ENCODE measurements around the gene HEMK1. TPM values are rescaled to one million over a fixed set of nuclear protein-coding genes. Genes with fewer than 3 reads are reported as not detected.

HEMK1 gene
- total and polyA plus RNA-seq, 3 experiments from 2014 or later = 27.4 to 55.0 (median 51.8) TPM

- no peak for DNase-seq
- Histone ChIP-seq H3K4me3 (ENCODE audit: low read length) (no peak overlapping the region), H3K27me3 (ENCODE audit: insufficient read depth, low read length, poor library complexity, severe bottlenecking) (no peaks in the 10 kb centered on the region), H3K9me3 (ENCODE audit: low read length) (no peaks in the 10 kb centered on the region), H3K27ac (ENCODE audit: low read depth, low read length) (no peak overlapping the region), H3K36me3 (ENCODE audit: insufficient read depth, low read length) (peaks cover 6% of the 10 kb centered on the region), H3K4me1 (ENCODE audit: insufficient read depth, low read length) (peaks cover 82% of the 10 kb centered on the region)
- Mint-ChIP-seq H3K4me3 (no peak overlapping the region), H3K36me3 (peaks cover 0 to 35% (median 0%) of the 10 kb centered on the region in 3 donors), H3K4me1 (peaks cover 72 to 92% (median 80%) of the 10 kb centered on the region in 3 donors), H3K9me3 (no peaks in the 10 kb centered on the region), H3K27me3 (no peaks in the 10 kb centered on the region), H3K27ac (peak overlapping the region in 7 of 8 donors; percentile 23 to 92 (median 70))
- ChIA-PET POLR2A (interaction anchor here (0.7 kb wide), 1 partner anchor 14 kb away, joined by 4 read pairs; no protein-coding TSS in a partner anchor), CTCF (interaction anchor here (1.5 to 3.1 kb wide), 2 partner anchors 14 to 22 kb away, joined by 5 to 15 read pairs; partner anchors contain the start of gene MAPKAPK3)
These were observed 61.1 kb downstream of the HEMK1 start for GRCh38 chr3:50630394-50630793.

GRCh38 chr3:50630877-50631276, 61.6 kb downstream of the HEMK1 start:
- Histone ChIP-seq H3K27ac (ENCODE audit: low read depth, low read length) (no peak overlapping the region), H3K36me3 (ENCODE audit: insufficient read depth, low read length) (peaks cover 6% of the 10 kb centered on the region), H3K4me1 (ENCODE audit: insufficient read depth, low read length) (peaks cover 80% of the 10 kb centered on the region), H3K27me3 (ENCODE audit: insufficient read depth, low read length, poor library complexity, severe bottlenecking) (no peaks in the 10 kb centered on the region), H3K9me3 (ENCODE audit: low read length) (no peaks in the 10 kb centered on the region), H3K4me3 (ENCODE audit: low read length) (no peak overlapping the region)
- peaks cover 0 to 35% (median 0%) of the 10 kb centered on the region in 3 donors for H3K36me3 Mint-ChIP-seq
- H3K27me3 Mint-ChIP-seq = no peaks in the 10 kb centered on the region
- ChIA-PET CTCF (interaction anchor here (1.5 to 3.1 kb wide), 2 partner anchors 15 to 22 kb away, joined by 5 to 15 read pairs; partner anchors contain the start of gene MAPKAPK3), POLR2A (interaction anchor here (0.7 kb wide), 1 partner anchor 15 kb away, joined by 4 read pairs; no protein-coding TSS in a partner anchor)
- no peak for DNase-seq
- no peak overlapping the region for H3K4me3 Mint-ChIP-seq
- H3K4me1 Mint-ChIP-seq = peaks cover 71 to 88% (median 77%) of the 10 kb centered on the region in 3 donors
- no peaks in the 10 kb centered on the region for H3K9me3 Mint-ChIP-seq
- H3K27ac Mint-ChIP-seq = peak overlapping the region in 7 of 8 donors; percentile 67 to 89 (median 82)

GRCh38 chr3:50632450-50632849, 63.1 kb downstream of the HEMK1 start:
- Histone ChIP-seq H3K4me3 (ENCODE audit: low read length) (no peak overlapping the region), H3K9me3 (ENCODE audit: low read length) (no peaks in the 10 kb centered on the region), H3K27me3 (ENCODE audit: insufficient read depth, low read length, poor library complexity, severe bottlenecking) (no peaks in the 10 kb centered on the region), H3K27ac (ENCODE audit: low read depth, low read length) (no peak overlapping the region), H3K4me1 (ENCODE audit: insufficient read depth, low read length) (peaks cover 77% of the 10 kb centered on the region), H3K36me3 (ENCODE audit: insufficient read depth, low read length) (peaks cover 6% of the 10 kb centered on the region)
- Mint-ChIP-seq H3K4me3 (peak overlapping the region in 6 of 7 donors; percentile 6 to 76 (median 26)), H3K36me3 (peaks cover 0 to 27% (median 0%) of the 10 kb centered on the region in 3 donors), H3K27me3 (no peaks in the 10 kb centered on the region), H3K27ac (peak overlapping the region; percentile 27 to 89 (median 82)), H3K4me1 (peaks cover 73 to 90% (median 83%) of the 10 kb centered on the region in 3 donors), H3K9me3 (no peaks in the 10 kb centered on the region)
- CTCF ChIA-PET = interaction anchor here (3.0 to 3.1 kb wide), 2 partner anchors 10 to 16 kb away, joined by 7 to 15 read pairs; partner anchors contain the start of gene MAPKAPK3
- no peak for DNase-seq
- POLR2A ChIA-PET = no interaction called here

GRCh38 chr3:50633230-50633790, 64.0 kb downstream of the HEMK1 start:
- Mint-ChIP-seq H3K27me3 (no peaks in the 10 kb centered on the region), H3K9me3 (no peaks in the 10 kb centered on the region), H3K27ac (peak overlapping the region; percentile 52 to 89 (median 80)), H3K4me3 (peak overlapping the region in 2 of 7 donors; percentile 6 to 9), H3K4me1 (peaks cover 74 to 90% (median 82%) of the 10 kb centered on the region in 3 donors), H3K36me3 (peaks cover 0 to 25% (median 0%) of the 10 kb centered on the region in 3 donors)
- Histone ChIP-seq H3K4me1 (ENCODE audit: insufficient read depth, low read length) (peaks cover 79% of the 10 kb centered on the region), H3K36me3 (ENCODE audit: insufficient read depth, low read length) (peaks cover 6% of the 10 kb centered on the region), H3K27ac (ENCODE audit: low read depth, low read length) (no peak overlapping the region), H3K4me3 (ENCODE audit: low read length) (no peak overlapping the region), H3K27me3 (ENCODE audit: insufficient read depth, low read length, poor library complexity, severe bottlenecking) (no peaks in the 10 kb centered on the region), H3K9me3 (ENCODE audit: low read length) (no peaks in the 10 kb centered on the region)
- DNase-seq = no peak
- ChIA-PET CTCF (interaction anchor here (0.9 to 3.1 kb wide), 4 partner anchors 10 to 20 kb away, joined by 3 to 15 read pairs (median 5); partner anchors contain the start of gene MAPKAPK3), POLR2A (no interaction called here)

GRCh38 chr3:50635066-50635465, 65.7 kb downstream of the HEMK1 start:
- Histone ChIP-seq H3K27ac (ENCODE audit: low read depth, low read length) (no peak overlapping the region), H3K36me3 (ENCODE audit: insufficient read depth, low read length) (peaks cover 8% of the 10 kb centered on the region), H3K4me3 (ENCODE audit: low read length) (no peak overlapping the region), H3K4me1 (ENCODE audit: insufficient read depth, low read length) (peaks cover 61% of the 10 kb centered on the region), H3K9me3 (ENCODE audit: low read length) (no peaks in the 10 kb centered on the region), H3K27me3 (ENCODE audit: insufficient read depth, low read length, poor library complexity, severe bottlenecking) (no peaks in the 10 kb centered on the region)
- ChIA-PET CTCF (interaction anchor here (1.4 kb wide), 1 partner anchor 19 kb away, joined by 3 read pairs; no protein-coding TSS in a partner anchor), POLR2A (interaction anchor here (0.7 kb wide), 1 partner anchor 252 kb away, joined by 5 read pairs; no protein-coding TSS in a partner anchor)
- no peak for DNase-seq
- Mint-ChIP-seq H3K36me3 (peaks cover 0 to 35% (median 0%) of the 10 kb centered on the region in 3 donors), H3K27me3 (no peaks in the 10 kb centered on the region), H3K4me1 (peaks cover 66 to 80% (median 68%) of the 10 kb centered on the region in 3 donors), H3K27ac (peak overlapping the region in 5 of 8 donors; percentile 28 to 86 (median 47)), H3K9me3 (no peaks in the 10 kb centered on the region), H3K4me3 (peak overlapping the region in 1 of 7 donors; percentile 59)

- H3K27ac ChIP-seq (ENCODE audit: low read depth, low read length) = no peak overlapping the region
- Mint-ChIP-seq H3K36me3 (peaks cover 0 to 50% (median 0%) of the 10 kb centered on the region in 3 donors), H3K4me3 (no peak overlapping the region), H3K4me1 (peaks cover 46 to 61% (median 49%) of the 10 kb centered on the region in 3 donors), H3K9me3 (no peaks in the 10 kb centered on the region), H3K27me3 (no peaks in the 10 kb centered on the region), H3K27ac (peak overlapping the region in 6 of 8 donors; percentile 27 to 83 (median 64))
- ChIA-PET CTCF (interaction anchor here (1.0 to 2.5 kb wide), 2 partner anchors 13 to 20 kb away, joined by 3 to 6 read pairs; partner anchors contain the start of gene MAPKAPK3), POLR2A (no interaction called here)
- no peaks in the 10 kb centered on the region for H3K9me3 ChIP-seq (ENCODE audit: low read length)
- peaks cover 21% of the 10 kb centered on the region for H3K36me3 ChIP-seq (ENCODE audit: insufficient read depth, low read length)
- no peak for DNase-seq
- H3K4me1 ChIP-seq (ENCODE audit: insufficient read depth, low read length) = peaks cover 42% of the 10 kb centered on the region
- H3K4me3 ChIP-seq (ENCODE audit: low read length) = no peak overlapping the region
- H3K27me3 ChIP-seq (ENCODE audit: insufficient read depth, low read length, poor library complexity, severe bottlenecking) = no peaks in the 10 kb centered on the region
These were observed 67.7 kb downstream of the HEMK1 start for GRCh38 chr3:50637011-50637410.

GRCh38 chr3:50637945-50638344, 68.6 kb downstream of the HEMK1 start:
- peaks cover 21% of the 10 kb centered on the region for H3K36me3 ChIP-seq (ENCODE audit: insufficient read depth, low read length)
- CTCF ChIA-PET = interaction anchor here (2.5 to 3.5 kb wide), 2 partner anchors 15 to 21 kb away, joined by 6 to 13 read pairs; partner anchors contain the start of gene MAPKAPK3
- no peak overlapping the region for H3K4me3 Mint-ChIP-seq
- no peak overlapping the region for H3K4me3 ChIP-seq (ENCODE audit: low read length)
- DNase-seq = no peak
- H3K9me3 ChIP-seq (ENCODE audit: low read length) = no peaks in the 10 kb centered on the region
- H3K27ac ChIP-seq (ENCODE audit: low read depth, low read length) = no peak overlapping the region
- H3K27me3 Mint-ChIP-seq = no peaks in the 10 kb centered on the region
- H3K27ac Mint-ChIP-seq = peak overlapping the region; percentile 6 to 88 (median 69)
- peaks cover 0 to 54% (median 0%) of the 10 kb centered on the region in 3 donors for H3K36me3 Mint-ChIP-seq
- POLR2A ChIA-PET = no interaction called here
- H3K9me3 Mint-ChIP-seq = no peaks in the 10 kb centered on the region
- H3K4me1 Mint-ChIP-seq = peaks cover 37 to 51% (median 40%) of the 10 kb centered on the region in 3 donors
- no peaks in the 10 kb centered on the region for H3K27me3 ChIP-seq (ENCODE audit: insufficient read depth, low read length, poor library complexity, severe bottlenecking)
- H3K4me1 ChIP-seq (ENCODE audit: insufficient read depth, low read length) = peaks cover 33% of the 10 kb centered on the region

GRCh38 chr3:50639055-50639494, 69.8 kb downstream of the HEMK1 start:
- Mint-ChIP-seq H3K4me1 (peaks cover 26 to 40% (median 28%) of the 10 kb centered on the region in 3 donors), H3K4me3 (no peak overlapping the region), H3K9me3 (no peaks in the 10 kb centered on the region), H3K36me3 (peaks cover 0 to 63% (median 0%) of the 10 kb centered on the region in 3 donors), H3K27me3 (no peaks in the 10 kb centered on the region), H3K27ac (peak overlapping the region in 6 of 8 donors; percentile 38 to 87 (median 68))
- Histone ChIP-seq H3K4me1 (ENCODE audit: insufficient read depth, low read length) (peaks cover 25% of the 10 kb centered on the region), H3K27me3 (ENCODE audit: insufficient read depth, low read length, poor library complexity, severe bottlenecking) (no peaks in the 10 kb centered on the region), H3K4me3 (ENCODE audit: low read length) (no peak overlapping the region), H3K9me3 (ENCODE audit: low read length) (no peaks in the 10 kb centered on the region), H3K27ac (ENCODE audit: low read depth, low read length) (no peak overlapping the region), H3K36me3 (ENCODE audit: insufficient read depth, low read length) (peaks cover 25% of the 10 kb centered on the region)
- POLR2A ChIA-PET = no interaction called here
- CTCF ChIA-PET = interaction anchor here (2.5 to 3.5 kb wide), 2 partner anchors 13 to 22 kb away, joined by 6 to 13 read pairs; partner anchors contain the start of gene MAPKAPK3
- DNase-seq = no peak

Data from CD8-positive, alpha-beta memory T cell (primary cell).